Testis (tissue), 2 donors: ENCODE data around the gene GNG2.

ENCODE experiments used
- CTCF ChIP-seq, 3 experiments: fragments of 450-650 bp in 2 of 3; fragments of 200-600 bp in 1 of 3; sonication (generic) in 1 of 3; IDR thresholded peaks; one replicate each; pipeline ENCODE4 v1.5.1; 2016 to 2019; ENCODE audit warnings: antibody characterized with exemption in 3 of 3, mild to moderate bottlenecking in 2 of 3, moderate library complexity in 1 of 3
- POLR2A ChIP-seq: fragments of 450-650 bp; IDR thresholded peaks from one replicate; pipeline ENCODE4 v1.6.1; 2017; ENCODE audit warnings: antibody characterized with exemption, mild to moderate bottlenecking, moderate library complexity

- TF ChIP-seq CTCF (IDR thresholded peaks at IDR 0.05) (no peak), POLR2A (no peak)
These were observed 97.5 kb downstream of the GNG2 start for GRCh38 chr14:51957950-51958349.
